GM19463 (cell line): Measurements from ENCODE around the gene SPAG17.

Source experiments
- ATAC-seq: cut with Tn5 transposase; IDR thresholded peaks from one replicate; pipeline ENCODE4 v1.9.1; 2021; ENCODE audit warnings: mild to moderate bottlenecking, moderate library complexity; ENCODE audit not compliant: unreplicated experiment

Gene SPAG17

GRCh38 chr1:118122234-118123004 is 62.6 kb downstream of the SPAG17 start:
- ATAC-seq, result no peak

- no peak for ATAC-seq
These were observed 66.1 kb downstream of the SPAG17 start for GRCh38 chr1:118118873-118119463.

- ATAC-seq, result no peak
These were observed 66.6 kb downstream of the SPAG17 start for GRCh38 chr1:118118469-118118868.

GRCh38 chr1:118117521-118117920 is 67.5 kb downstream of the SPAG17 start:
- no peak for ATAC-seq

GRCh38 chr1:118116909-118117308 is 68.1 kb downstream of the SPAG17 start:
- no peak for ATAC-seq

- ATAC-seq, result no peak
These were observed 68.6 kb downstream of the SPAG17 start for GRCh38 chr1:118116401-118116800.

- no peak for ATAC-seq
These were observed 69.3 kb downstream of the SPAG17 start for GRCh38 chr1:118115567-118116295.

GRCh38 chr1:118113261-118113660 is 71.8 kb downstream of the SPAG17 start:
- ATAC-seq, result no peak

GRCh38 chr1:118110580-118110979 is 74.4 kb downstream of the SPAG17 start:
- no peak for ATAC-seq

- ATAC-seq, result no peak
These were observed 80.1 kb downstream of the SPAG17 start for GRCh38 chr1:118104951-118105350.

- no peak for ATAC-seq
These were observed 82.6 kb downstream of the SPAG17 start for GRCh38 chr1:118102445-118102844.

GRCh38 chr1:118101999-118102398 is 83.0 kb downstream of the SPAG17 start:
- no peak for ATAC-seq

GRCh38 chr1:118101515-118101844 is 83.5 kb downstream of the SPAG17 start:
- ATAC-seq, result no peak

- no peak for ATAC-seq
These were observed 84.1 kb downstream of the SPAG17 start for GRCh38 chr1:118100686-118101514.

GRCh38 chr1:118099686-118100085 is 85.3 kb downstream of the SPAG17 start:
- no peak for ATAC-seq

GRCh38 chr1:118097622-118098348 is 87.2 kb downstream of the SPAG17 start:
- no peak for ATAC-seq

- no peak for ATAC-seq
These were observed 92.0 kb downstream of the SPAG17 start for GRCh38 chr1:118093017-118093416.

- no peak for ATAC-seq
These were observed 94.9 kb downstream of the SPAG17 start for GRCh38 chr1:118090130-118090529.

- ATAC-seq, result no peak
These were observed 99.7 kb downstream of the SPAG17 start for GRCh38 chr1:118085365-118085764.

- ATAC-seq, result no peak
These were observed 100.6 kb downstream of the SPAG17 start for GRCh38 chr1:118084400-118084799.

GRCh38 chr1:118082984-118083383 is 102.0 kb downstream of the SPAG17 start:
- no peak for ATAC-seq
